Retina (tissue), 1 donor: Measurements from ENCODE around the gene KPNA3.
"Not testable (repeated sequence)": the region's sequence is repeated elsewhere in the genome, so short reads cannot be mapped to it uniquely, and the experiment has no call there.

Source experiments
- DNase-seq: peaks from one replicate; pipeline ENCODE4 v3.0.0-alpha.2; 2016

KPNA3 gene

DNA sequence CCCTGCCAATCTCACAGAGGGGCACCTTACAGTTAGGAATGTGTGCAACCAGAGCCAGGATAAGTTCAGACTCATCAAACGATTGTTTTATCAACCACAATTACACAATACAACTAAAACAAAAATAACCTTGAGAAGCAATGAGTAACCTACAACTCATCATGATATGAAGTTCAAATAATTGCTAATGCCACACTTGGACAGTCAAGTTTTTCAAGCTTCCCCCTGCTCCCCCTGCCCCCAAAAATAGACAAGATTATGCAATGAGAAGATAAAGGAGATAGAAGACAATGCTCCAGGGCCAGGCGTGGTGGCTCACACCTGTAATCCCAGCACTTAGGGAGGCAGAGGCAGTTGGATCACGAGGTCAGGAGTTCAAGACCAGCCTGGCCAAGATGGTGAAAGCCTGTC is 13.6 kb upstream of the KPNA3 start:
- DNase-seq = no peak

GRCh38 chr13:49803047-49803446 is 10.6 kb upstream of the KPNA3 start:
- not testable (repeated sequence) for DNase-seq

- no peak for DNase-seq
Measured at GRCh38 chr13:49802426-49802825, 9.9 kb upstream of the KPNA3 start.

GRCh38 chr13:49791711-49792549 is 552 bp downstream of the KPNA3 start:
- peak; percentile 83 for DNase-seq

GRCh38 chr13:49791315-49791710 is 1.2 kb downstream of the KPNA3 start:
- DNase-seq = no peak

- DNase-seq = no peak
Measured at GRCh38 chr13:49789968-49790367, 2.5 kb downstream of the KPNA3 start.

DNA sequence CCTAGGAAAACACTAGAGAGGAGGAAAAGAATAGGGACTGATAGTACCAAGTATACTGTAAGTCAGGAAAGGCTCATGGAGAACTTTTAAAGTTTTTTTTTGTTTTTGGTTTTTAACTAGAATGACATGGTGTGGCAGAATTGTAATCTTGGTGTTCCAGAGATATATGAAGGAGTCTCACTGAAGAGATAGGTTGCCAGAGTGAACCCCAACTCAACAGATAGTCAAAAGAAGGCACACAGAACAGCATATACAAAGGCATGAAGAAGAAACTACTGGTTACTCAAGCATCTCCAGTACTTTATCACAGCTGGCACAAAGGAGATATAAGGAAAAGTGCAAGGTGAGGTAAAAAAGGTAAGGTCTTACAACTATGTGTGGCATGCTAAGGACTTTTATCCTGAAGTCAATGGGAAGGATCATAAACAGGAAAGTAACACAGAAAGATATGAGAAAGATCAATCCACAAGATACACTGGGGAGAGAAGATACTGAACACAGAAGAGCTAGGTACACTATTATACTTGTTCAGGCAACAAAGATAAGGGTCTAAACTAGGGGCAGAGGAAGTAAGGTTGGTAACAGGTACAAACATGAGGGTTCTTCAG is 6.0 kb downstream of the KPNA3 start:
- no peak for DNase-seq

DNA sequence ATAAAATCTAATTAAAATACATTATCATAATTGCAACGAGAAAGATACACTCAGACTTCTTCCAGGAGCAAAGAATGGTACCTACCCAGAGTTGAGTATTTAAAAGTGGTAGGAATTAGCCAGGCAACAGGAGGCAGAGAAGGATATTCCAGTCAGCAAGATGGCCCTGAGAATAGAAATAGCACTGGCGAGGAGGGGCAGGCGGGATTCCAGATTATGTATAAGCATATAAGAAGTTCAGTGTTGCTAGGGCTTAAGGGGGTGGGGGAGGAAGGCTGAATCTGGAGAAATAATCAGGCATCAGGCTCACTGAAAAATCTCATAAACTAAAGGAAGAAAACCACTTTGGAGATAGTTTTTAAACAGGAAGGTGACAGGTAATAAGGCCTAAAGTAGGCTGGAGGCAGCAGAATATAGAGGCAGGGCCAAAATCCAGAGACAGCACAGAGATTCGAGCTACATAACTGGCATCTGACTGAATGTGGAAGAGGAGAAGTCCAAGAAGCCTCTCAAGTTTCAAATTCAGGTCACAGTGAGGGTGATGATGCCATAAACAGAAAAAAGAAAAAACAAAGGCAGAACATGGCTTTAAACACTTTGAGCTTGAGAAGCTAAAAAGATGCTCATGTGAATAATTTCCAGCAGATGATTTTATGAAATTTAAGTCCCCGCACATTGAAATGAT is 7.5 kb downstream of the KPNA3 start:
- DNase-seq = no peak

DNA sequence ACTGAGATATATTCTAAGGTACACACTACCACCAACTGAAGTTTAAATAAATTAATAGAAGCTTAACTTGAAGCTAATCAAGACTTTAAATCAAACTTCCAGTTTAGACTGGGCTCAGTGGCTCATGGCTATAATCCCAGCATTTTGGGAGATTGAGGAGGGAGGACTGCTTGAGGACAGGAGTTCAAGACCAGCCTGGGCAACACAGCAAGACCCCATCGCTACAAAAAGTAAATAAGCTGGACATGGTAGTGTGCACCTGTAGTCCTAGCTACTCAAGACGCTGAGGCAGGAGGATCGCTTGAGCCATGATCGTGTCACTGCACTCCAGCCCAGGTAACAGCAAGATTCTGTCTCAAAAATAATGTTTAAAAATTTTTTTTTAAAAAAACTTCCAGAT is 8.6 kb downstream of the KPNA3 start:
- DNase-seq = no peak

- DNase-seq = no peak
Measured at GRCh38 chr13:49782784-49783183, 9.7 kb downstream of the KPNA3 start.

- peak; percentile 60 for DNase-seq
Measured at GRCh38 chr13:49781806-49782205, 10.7 kb downstream of the KPNA3 start.

DNA sequence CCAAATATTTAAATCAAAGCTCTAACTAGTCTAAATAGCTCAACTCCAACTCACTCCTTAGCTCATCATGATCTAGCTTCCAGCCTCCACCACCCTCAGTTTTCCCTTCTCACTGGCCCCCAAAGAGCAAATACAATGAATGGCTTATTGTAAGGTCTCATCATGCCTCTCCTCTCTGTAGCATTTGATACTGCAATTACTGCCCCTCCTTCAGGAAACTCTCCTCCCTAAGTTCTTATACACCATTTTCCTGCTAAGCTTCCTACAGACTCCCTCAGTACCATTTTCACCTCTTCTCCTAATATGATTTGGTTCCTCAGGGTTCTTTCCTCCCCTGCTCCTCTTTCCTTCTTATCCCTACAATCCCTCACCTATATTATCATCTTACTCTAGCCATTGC is 12.8 kb downstream of the KPNA3 start:
- no peak for DNase-seq

DNA sequence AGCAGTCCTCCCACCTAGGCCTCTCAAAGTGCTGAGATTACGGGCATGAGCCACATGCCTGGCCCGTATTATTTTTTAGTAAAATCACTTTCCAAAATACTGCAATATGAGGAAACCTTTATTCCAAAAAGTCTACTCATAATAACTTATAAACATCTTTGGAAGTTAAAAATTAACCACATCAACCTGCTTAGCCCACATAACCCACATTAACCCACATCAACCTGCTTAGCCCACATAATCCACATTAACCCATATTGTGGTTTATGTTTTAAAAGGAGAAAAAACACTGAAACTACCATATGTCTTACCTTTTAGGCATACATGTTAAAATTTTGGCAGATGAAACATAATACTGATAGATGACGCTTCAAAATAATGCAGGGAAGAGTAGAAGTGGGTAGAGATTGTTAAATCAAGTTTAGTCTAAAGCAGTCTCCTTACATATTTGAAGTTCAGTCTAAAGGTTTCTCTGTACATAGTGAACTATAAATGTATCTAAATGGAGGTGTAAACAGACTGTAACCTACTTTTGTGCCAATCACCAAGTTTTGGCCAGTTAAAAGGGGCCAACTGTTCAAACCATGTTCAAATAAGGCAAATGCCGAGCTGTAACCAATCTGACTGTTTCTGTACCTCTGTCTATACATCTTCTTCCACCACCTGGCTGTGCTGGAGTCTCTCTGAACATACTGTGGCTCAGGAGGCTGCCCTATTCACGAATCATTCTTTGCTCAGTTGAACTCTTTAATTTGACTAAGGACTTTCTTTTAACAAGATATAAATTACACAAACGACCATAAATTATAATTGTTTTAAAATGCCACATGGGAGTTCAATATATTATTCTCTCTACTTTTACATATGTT is 14.5 kb downstream of the KPNA3 start:
- no peak for DNase-seq

DNA sequence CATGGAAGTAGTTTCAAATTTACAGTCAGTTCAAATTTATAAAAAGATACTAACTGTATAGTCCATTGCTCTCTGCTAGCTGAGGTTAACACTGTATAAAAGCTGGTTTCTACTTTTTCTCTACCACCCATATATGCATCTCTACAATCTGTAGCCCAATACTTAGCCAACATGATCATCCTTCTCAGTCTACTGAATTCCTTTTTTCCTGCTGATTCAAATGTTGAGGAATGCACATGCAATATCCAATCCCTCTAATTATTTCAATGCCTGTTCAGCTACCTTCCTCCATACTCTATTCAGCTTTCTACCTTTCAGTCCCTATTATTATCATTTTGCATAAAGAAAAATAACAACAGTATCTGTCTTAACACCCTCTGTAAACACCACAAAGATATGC is 15.6 kb downstream of the KPNA3 start:
- no peak for DNase-seq

DNA sequence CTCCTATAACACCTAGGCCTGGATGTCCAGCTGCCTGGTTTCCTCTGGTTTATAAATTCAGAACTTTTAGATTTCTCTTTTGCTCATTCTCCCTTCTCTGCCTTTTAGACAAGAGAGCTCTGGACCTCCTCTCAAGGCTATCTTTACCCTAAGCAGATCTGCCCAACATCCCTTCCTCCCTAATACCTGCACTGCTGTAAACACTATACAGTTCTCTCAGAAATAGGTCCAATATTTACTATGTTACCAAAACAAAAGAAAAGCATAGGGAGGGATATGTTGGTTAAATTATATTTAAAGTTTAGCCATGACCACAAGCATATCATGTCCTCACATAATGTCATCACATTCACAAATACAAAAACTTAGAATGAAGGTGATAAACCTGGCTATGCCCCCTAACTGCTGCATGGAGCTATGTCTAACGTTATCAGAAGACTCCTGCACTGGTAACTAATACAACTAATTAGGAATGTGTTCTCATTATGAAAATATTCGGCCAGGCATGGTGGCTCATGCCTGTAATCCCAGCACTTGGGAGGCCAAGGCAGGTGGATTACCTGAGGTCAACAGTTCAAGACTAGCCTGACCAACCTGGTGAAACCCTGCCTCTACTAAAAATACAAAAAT is 18.0 kb downstream of the KPNA3 start:
- no peak for DNase-seq

- DNase-seq = no peak
Measured at GRCh38 chr13:49772828-49773227, 19.7 kb downstream of the KPNA3 start.

DNA sequence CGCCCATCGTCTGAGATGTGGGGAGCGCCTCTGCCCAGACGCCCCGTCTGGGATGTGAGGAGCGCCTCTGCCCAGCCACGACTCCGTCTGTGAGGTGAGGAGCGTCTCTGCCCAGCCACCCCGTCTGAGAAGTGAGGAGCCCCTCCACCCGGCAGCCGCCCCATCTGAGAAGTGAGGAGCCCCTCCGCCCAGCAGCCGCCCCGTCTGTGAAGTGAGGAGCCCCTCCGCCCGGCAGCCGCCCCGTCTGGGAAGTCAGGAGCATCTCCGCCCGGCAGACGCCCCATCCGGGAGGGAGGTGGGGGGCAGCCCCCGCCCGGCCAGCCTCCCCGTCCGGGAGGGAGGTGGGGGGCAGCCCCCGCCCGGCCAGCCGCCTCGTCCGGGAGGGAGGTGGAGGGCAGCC is 30.7 kb downstream of the KPNA3 start:
- DNase-seq = not testable (repeated sequence)

- DNase-seq = no peak
Measured at GRCh38 chr13:49760558-49760957, 31.9 kb downstream of the KPNA3 start.

GRCh38 chr13:49759503-49759902 is 33.0 kb downstream of the KPNA3 start:
- DNase-seq = no peak

DNA sequence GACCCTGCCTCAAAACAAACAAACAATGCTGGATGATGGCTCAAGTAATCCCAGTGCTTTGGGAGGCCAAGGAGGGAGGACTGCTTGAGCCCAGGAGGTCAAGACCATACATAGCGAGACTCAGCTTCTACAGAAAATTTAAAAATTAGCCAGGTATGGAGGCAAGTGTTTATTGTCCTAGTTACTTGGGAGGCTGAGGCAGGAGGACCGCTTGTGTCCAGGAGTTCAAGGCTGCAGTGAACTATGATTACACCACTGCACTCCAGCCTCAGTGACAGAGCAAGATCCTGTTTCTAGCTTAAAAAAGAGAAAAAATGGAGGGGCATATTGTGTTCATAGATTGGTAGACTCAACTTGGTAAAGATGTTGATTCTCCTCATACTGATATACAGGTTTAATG is 36.2 kb downstream of the KPNA3 start:
- no peak for DNase-seq

GRCh38 chr13:49754146-49754545 is 38.3 kb downstream of the KPNA3 start:
- no peak for DNase-seq

GRCh38 chr13:49749848-49750247 is 42.6 kb downstream of the KPNA3 start:
- DNase-seq = no peak

DNA sequence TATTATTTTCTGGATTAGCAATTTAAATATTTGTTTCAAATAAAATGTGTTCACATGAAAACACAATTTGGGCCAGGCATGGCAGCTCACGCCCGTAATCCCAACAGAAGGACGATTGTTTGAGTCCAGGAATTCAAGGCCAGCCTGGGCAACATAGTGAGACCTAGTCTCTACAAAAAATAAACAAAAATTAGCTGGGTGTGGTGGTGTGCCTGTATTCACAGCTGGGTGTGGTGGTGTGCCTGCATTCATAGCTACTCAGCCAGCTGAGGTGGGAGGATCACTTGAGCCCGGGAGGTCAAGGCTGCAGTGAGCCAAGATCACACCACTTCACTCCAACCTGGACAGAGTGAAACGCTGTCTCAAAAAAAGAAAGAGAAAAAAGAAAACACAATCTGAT is 46.4 kb downstream of the KPNA3 start:
- no peak for DNase-seq
